Neural cell (in vitro differentiated cells): ENCODE results near the gene CPS1. TPM values are rescaled to one million over a fixed set of nuclear protein-coding genes. Genes with fewer than 3 reads are reported as not detected.

ENCODE experiments used
- H2AFZ ChIP-seq: fragments of 200-600, 300-800 bp; sonication (generic), shearing (Covaris generic); 2 replicates; pipeline ENCODE4 v1.6.0; 2014; ENCODE audit warnings: low read depth, mild to moderate bottlenecking, antibody characterized with exemption, low read length, moderate library complexity
- H3F3A ChIP-seq: fragments of 200-600 bp; shearing (Covaris generic); 2 replicates; pipeline ENCODE4 v1.6.1; 2016; ENCODE audit warnings: mild to moderate bottlenecking, moderate library complexity, mixed read lengths, antibody characterized with exemption, low read length; ENCODE audit not compliant: insufficient read depth, poor library complexity, severe bottlenecking
- H3K27ac ChIP-seq: fragments of 200-600, 300-800 bp; sonication (generic), shearing (Covaris generic); 2 replicates; pipeline ENCODE4 v1.5.1; 2014; ENCODE audit warnings: mild to moderate bottlenecking, low read length, moderate library complexity
- H3K27me3 ChIP-seq: fragments of 300-800, 200-600 bp; sonication (generic), shearing (Covaris generic); 2 replicates; pipeline ENCODE4 v1.6.0; 2014; ENCODE audit warnings: mild to moderate bottlenecking, low read depth, low read length, moderate library complexity; ENCODE audit not compliant: insufficient read depth
- H3K36me3 ChIP-seq: fragments of 300-800, 200-600 bp; sonication (generic), shearing (Covaris generic); 2 replicates; pipeline ENCODE4 v1.5.1; 2014; ENCODE audit warnings: mild to moderate bottlenecking, antibody characterized with exemption, low read length, moderate library complexity; ENCODE audit not compliant: insufficient read depth
- H3K4me2 ChIP-seq: fragments of 300-800, 200-600 bp; sonication (generic), shearing (Covaris generic); 2 replicates; pipeline ENCODE4 v1.6.0; 2014; ENCODE audit warnings: mild to moderate bottlenecking, low read length
- H3K4me3 ChIP-seq: fragments of 300-800, 200-600 bp; sonication (generic), shearing (Covaris generic); 2 replicates; pipeline ENCODE4 v1.5.1; 2014; ENCODE audit warnings: mild to moderate bottlenecking, low read length, moderate library complexity
- H3K79me2 ChIP-seq: fragments of 200-600 bp; shearing (Covaris generic); replicated peaks from 2 replicates; pipeline ENCODE4 v1.6.0; 2014; ENCODE audit warnings: mild to moderate bottlenecking, low read length, moderate library complexity; ENCODE audit not compliant: insufficient read depth
- H3K9ac ChIP-seq: fragments of 300-800, 200-600 bp; sonication (generic), shearing (Covaris generic); 2 replicates; pipeline ENCODE4 v1.6.1; 2016; ENCODE audit warnings: mild to moderate bottlenecking, low read length, mixed read lengths
- H3K9me2 ChIP-seq: fragments of 200-600 bp; shearing (Covaris generic); 2 replicates; pipeline ENCODE4 v1.6.1; 2016; ENCODE audit warnings: mild to moderate bottlenecking, low read length, mixed read lengths; ENCODE audit not compliant: insufficient read depth
- H3K9me3 ChIP-seq: fragments of 200-600, 300-800 bp; sonication (generic), shearing (Covaris generic); 2 replicates; pipeline ENCODE4 v1.6.1; 2016; ENCODE audit warnings: mild to moderate bottlenecking, mixed run types, low read length, moderate library complexity, mixed read lengths
- H4K20me1 ChIP-seq: fragments of 200-600 bp; shearing (Covaris generic); 2 replicates; pipeline ENCODE4 v1.6.1; 2016; ENCODE audit warnings: mild to moderate bottlenecking, mixed run types; ENCODE audit not compliant: insufficient read depth
- CTCF ChIP-seq: fragments of 450-650 bp; IDR thresholded peaks from 2 replicates; pipeline ENCODE4 v1.5.1; 2014; ENCODE audit warnings: antibody characterized with exemption, mild to moderate bottlenecking, moderate library complexity; ENCODE audit not compliant: poor library complexity, severe bottlenecking
- EP300 ChIP-seq: fragments of 450-650 bp; conservative IDR thresholded peaks from 2 replicates; pipeline ENCODE4 v1.6.1; 2014; ENCODE audit warnings: antibody characterized with exemption, mild to moderate bottlenecking, moderate library complexity; ENCODE audit not compliant: poor library complexity, severe bottlenecking
- EZH2 ChIP-seq: fragments of 200-600, 300-800 bp; shearing (Covaris generic), sonication (generic); IDR thresholded peaks from 2 replicates; pipeline ENCODE4 v1.6.1; 2014; ENCODE audit warnings: antibody characterized with exemption, low read length, borderline replicate concordance, mild to moderate bottlenecking; ENCODE audit not compliant: insufficient read depth, poor library complexity, severe bottlenecking
- MXI1 ChIP-seq: fragments of 450-650 bp; conservative IDR thresholded peaks from 2 replicates; pipeline ENCODE4 v1.6.1; 2014; ENCODE audit warnings: antibody characterized with exemption, mild to moderate bottlenecking; ENCODE audit not compliant: poor library complexity, severe bottlenecking
- POLR2AphosphoS5 ChIP-seq: IDR thresholded peaks from 2 replicates; pipeline ENCODE4 v1.6.1; 2012
- RAD21 ChIP-seq: fragments of 450-650 bp; conservative IDR thresholded peaks from 2 replicates; pipeline ENCODE4 v1.6.1; 2014; ENCODE audit warnings: antibody characterized with exemption, mild to moderate bottlenecking, moderate library complexity
- REST ChIP-seq: IDR thresholded peaks from 2 replicates; pipeline ENCODE4 v1.6.1; 2012; ENCODE audit warnings: borderline replicate concordance
- SMC3 ChIP-seq: fragments of 450-650 bp; conservative IDR thresholded peaks from 2 replicates; pipeline ENCODE4 v1.6.1; 2014; ENCODE audit warnings: antibody characterized with exemption, mild to moderate bottlenecking, moderate library complexity; ENCODE audit not compliant: poor library complexity
- TAF1 ChIP-seq: IDR thresholded peaks from 2 replicates; pipeline ENCODE4 v1.6.1; 2012; ENCODE audit warnings: low read depth
- polyA plus RNA-seq: library from polyadenylated mRNA; depleted of rRNA; stranded (reverse); fragments of >200 nt; gene quantifications from 2 replicates; pipeline ENCODE4 v1.2.3, GENCODE V29; 2014

Gene CPS1
- polyA plus RNA-seq, 1 donor from 2014 or later, result 0.25 TPM

GRCh38 chr2:210561475-210561874 lies 5.1 kb downstream of the CPS1 start:
- Histone ChIP-seq H3K9ac (no peak overlapping the region), H3K9me2 (no peaks in the 10 kb centered on the region), H3K4me3 (no peak overlapping the region), H3F3A (no peaks in the 10 kb centered on the region), H3K4me2 (no peak overlapping the region), H3K27me3 (no peaks in the 10 kb centered on the region), H3K9me3 (no peaks in the 10 kb centered on the region), H3K36me3 (no peaks in the 10 kb centered on the region), H3K79me2 (no peaks in the 10 kb centered on the region), H3K27ac (no peak overlapping the region), H4K20me1 (no peaks in the 10 kb centered on the region), H2AFZ (no peak overlapping the region)
- TF ChIP-seq EP300 (no peak), REST (no peak), CTCF (no peak), EZH2 (no peak), POLR2AphosphoS5 (no peak), MXI1 (no peak), SMC3 (no peak), RAD21 (no peak)

- Histone ChIP-seq H4K20me1 (no peaks in the 10 kb centered on the region), H3K4me2 (no peak overlapping the region), H3F3A (no peaks in the 10 kb centered on the region), H3K4me3 (no peak overlapping the region), H3K36me3 (no peaks in the 10 kb centered on the region), H3K9me3 (no peaks in the 10 kb centered on the region), H2AFZ (no peak overlapping the region), H3K27ac (no peak overlapping the region), H3K9ac (no peak overlapping the region), H3K79me2 (no peaks in the 10 kb centered on the region), H3K9me2 (no peaks in the 10 kb centered on the region), H3K27me3 (no peaks in the 10 kb centered on the region)
- no peak for TF ChIP-seq EP300
Observed at GRCh38 chr2:210562091-210562490, 5.7 kb downstream of the CPS1 start.

GRCh38 chr2:210562502-210563080 lies 6.2 kb downstream of the CPS1 start:
- no peak overlapping the region for H3K27ac ChIP-seq
- no peak overlapping the region for H3K4me3 ChIP-seq
- no peaks in the 10 kb centered on the region for H3K9me3 ChIP-seq
- no peak overlapping the region for H3K4me2 ChIP-seq
- no peaks in the 10 kb centered on the region for H3K9me2 ChIP-seq
- no peaks in the 10 kb centered on the region for H3F3A ChIP-seq
- no peaks in the 10 kb centered on the region for H3K27me3 ChIP-seq
- H4K20me1 ChIP-seq, result no peaks in the 10 kb centered on the region
- no peak overlapping the region for H3K9ac ChIP-seq
- TF ChIP-seq POLR2AphosphoS5 (no peak), TAF1 (no peak), EZH2 (no peak), REST (no peak), CTCF (no peak), MXI1 (no peak), EP300 (no peak), SMC3 (no peak), RAD21 (no peak)
- H2AFZ ChIP-seq, result no peak overlapping the region
- H3K79me2 ChIP-seq, result no peaks in the 10 kb centered on the region
- H3K36me3 ChIP-seq, result no peaks in the 10 kb centered on the region
